ENCODE data around the gene STX2. TPM values are rescaled to one million over a fixed set of nuclear protein-coding genes. Genes with fewer than 3 reads are reported as not detected.

The STX2 gene
- polyA plus RNA-seq, 4 donors, result 22.4 to 36.0 (median 28.5) TPM

DNA sequence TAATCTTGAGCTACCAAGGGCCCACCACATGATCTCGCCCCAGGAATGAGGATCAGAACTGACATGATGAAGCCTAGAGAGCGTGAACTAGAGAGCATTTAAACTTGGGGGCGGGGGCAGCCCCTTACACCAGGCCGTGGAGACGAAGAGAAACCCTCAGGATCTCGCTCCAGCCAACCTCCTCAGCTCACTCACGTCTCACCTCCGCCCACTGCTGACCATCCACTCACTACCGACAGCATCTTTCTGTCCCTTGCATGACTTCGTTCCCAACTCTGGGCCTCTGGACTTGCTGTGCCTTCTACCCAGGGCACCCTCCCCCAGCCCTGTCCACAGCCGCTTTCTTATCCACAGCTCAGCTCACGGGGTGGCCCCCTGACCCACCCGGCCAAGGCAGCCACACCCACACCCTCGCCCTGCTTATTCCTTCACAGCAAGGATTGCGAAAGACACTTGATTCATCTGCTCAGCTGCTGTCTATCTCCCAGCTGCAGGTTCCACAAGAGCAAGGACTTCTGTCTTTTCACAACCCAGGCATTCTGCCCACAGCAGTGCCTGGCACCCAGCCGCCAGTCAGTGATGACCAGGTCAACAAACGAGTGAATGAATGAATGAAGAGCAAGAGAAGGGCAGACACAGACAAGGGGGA is 6.4 kb downstream of the STX2 start:
- no peak for DNase-seq (ENCODE audit: low read depth in 4 of 4, low spot score in 2 of 4)

DNA sequence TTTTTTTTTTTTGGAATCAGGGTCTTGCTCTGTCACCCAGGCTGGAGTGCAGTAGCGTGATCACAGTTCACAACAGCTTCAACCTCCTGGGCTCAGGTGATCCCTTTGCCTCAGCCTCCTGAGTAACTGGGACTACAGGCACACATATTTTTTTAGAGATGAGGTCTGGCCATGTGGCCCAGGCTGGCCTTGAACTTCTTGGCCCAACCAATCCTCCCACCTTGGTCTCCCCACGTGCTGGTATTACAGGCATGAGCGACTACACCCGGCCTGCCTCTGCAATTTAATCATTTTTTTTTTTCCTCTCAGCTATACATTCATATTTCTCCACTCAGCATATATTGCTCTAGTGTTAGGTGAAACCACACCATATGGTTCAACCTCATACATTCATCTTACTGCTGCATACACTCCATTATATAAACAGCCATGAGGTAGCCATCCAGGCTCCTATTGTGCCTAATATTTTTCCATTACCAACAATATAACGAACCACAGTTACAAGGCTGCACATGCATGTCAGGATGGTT is 7.1 kb downstream of the STX2 start:
- no peak for DNase-seq (ENCODE audit: low read depth in 4 of 4, low spot score in 2 of 4)

- no peak for DNase-seq (ENCODE audit: low read depth in 4 of 4, low spot score in 2 of 4)
Measured at GRCh38 chr12:130831246-130831645, 7.8 kb downstream of the STX2 start.

DNA sequence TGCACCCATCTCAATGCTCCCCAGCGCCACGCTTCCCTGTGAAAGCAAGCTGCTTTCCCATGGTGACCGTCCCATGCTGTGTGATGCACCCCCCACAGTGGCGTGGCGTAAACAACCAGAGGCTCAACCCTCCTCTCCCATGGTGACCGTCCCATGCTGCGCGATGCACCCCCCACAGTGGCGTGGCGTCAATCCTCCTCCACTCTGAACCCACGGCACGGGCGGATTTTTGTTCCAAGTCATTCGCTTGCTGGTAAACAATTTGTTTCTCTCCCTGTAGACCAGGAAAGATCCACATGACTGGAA is 8.9 kb downstream of the STX2 start:
- no peak for DNase-seq (ENCODE audit: low read depth in 4 of 4, low spot score in 2 of 4)

DNA sequence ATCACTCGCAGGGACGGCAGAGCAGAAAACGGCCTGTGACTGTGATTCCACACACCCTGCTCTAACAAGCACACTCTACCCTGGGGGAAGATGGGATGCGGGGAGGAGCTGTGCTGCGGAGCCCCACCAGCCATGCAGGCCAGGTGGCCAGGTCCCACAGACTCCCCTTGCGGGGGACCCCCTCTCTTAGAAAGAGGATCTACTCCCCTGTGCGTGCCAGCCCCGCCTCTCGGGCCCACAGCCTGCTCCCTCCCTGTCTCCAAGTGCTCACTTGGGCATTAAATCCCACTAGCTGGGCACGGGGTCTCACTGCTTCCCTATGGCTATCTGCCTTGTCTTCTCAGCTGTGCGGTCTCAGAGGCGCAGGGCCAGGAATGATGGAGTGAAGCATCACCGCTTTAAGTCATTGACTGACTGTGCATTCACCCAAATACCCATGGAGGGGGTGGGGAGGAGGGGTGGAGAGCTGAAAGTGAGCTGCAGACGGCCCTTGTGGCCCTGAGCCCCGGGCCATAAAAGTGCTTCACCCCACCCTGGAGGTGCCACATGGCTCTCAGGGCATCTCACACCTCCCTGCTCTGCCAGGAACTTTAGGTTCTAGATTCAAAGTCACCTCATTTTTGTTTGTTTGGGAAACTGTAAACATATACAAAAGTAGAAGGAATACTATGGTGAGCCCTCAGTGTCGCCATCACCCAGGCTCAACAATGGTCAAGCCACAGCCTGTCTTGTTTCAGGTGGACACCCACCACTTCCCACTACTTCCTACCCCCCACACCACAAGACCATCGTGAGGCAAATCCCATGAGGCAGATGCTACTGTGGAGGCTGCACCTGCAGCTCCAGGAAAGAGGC is 9.4 kb downstream of the STX2 start:
- no peak for DNase-seq (ENCODE audit: low read depth in 4 of 4, low spot score in 2 of 4)

- no peak for DNase-seq (ENCODE audit: low read depth in 4 of 4, low spot score in 2 of 4)
Measured at GRCh38 chr12:130828895-130829294, 10.2 kb downstream of the STX2 start.

DNA sequence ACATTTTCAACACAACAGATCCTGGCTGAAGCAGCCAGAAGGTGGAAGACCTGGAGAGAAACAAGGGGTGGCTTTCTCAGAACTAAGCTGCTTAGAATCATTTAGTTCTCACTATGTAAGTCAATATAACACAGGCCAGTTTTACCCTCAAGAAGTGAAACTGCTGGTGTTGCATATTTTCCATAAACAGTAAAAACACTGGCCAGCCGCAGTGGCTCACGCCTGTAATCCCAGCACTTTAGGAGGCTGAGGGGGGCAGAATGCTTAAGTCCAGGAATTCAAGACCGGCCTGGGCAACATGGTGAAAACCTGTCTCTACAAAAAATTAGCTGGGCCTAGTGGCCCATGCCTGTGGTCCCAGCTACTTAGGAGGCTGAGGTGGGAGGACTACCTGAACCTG is 11.6 kb downstream of the STX2 start:
- no peak for DNase-seq (ENCODE audit: low read depth in 4 of 4, low spot score in 2 of 4)

DNA sequence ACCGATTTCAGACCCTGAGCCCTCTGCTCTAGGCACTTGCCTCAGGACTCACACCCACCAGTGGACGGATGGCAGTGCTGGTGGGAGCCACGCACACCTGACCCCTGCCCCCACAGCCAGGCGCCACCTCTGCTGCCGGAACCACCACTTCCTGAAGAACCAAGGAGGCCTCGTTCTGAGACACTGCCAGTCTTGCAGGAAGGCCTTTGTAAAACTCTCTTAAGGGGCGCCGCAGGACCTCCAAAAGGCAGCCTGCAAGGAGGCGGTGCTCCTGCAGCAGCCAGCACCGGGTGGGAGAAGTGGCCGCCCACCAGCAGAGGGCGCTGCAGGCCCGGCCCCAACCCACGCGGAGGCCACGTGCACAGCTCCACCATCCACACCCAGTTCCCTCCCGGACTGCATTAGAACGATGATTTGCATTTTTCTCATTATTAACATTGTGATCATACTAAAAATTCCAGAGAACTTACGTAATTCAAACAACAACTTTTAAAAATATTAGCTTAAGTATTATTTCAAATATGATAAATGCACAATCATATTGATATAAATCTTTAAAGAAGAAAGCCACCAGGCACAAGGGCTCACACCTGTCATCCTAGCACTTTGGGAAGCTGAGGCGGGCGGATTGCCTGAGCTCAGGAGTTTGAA is 12.8 kb downstream of the STX2 start:
- DNase-seq (ENCODE audit: low read depth in 4 of 4, low spot score in 2 of 4), result no peak

DNA sequence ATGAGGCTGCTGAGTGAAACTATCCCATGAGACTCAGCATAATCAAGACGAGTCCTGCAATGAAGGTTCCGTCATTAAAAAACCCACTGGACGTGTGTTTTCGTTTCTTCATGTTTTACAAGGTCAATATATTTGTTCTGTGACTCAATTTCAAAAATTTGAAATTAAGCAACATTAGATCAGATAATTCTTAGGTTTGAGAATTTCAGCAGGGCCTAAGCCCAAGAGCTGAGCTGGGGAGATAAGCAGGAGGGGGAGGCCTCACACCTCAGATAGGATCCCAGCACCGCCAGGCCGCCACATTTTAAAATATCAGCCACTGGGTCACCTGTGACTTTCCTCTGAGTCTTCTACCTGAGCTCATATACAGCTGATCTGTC is 13.3 kb downstream of the STX2 start:
- no peak for DNase-seq (ENCODE audit: low read depth in 4 of 4, low spot score in 2 of 4)

GRCh38 chr12:130819681-130820080 is 19.4 kb downstream of the STX2 start:
- no peak for DNase-seq (ENCODE audit: low read depth in 4 of 4, low spot score in 2 of 4)

- peak in 1 of 4 donors; percentile 31 for DNase-seq (ENCODE audit: low read depth in 4 of 4, low spot score in 2 of 4)
Measured at GRCh38 chr12:130818635-130819576, 20.1 kb downstream of the STX2 start.

DNA sequence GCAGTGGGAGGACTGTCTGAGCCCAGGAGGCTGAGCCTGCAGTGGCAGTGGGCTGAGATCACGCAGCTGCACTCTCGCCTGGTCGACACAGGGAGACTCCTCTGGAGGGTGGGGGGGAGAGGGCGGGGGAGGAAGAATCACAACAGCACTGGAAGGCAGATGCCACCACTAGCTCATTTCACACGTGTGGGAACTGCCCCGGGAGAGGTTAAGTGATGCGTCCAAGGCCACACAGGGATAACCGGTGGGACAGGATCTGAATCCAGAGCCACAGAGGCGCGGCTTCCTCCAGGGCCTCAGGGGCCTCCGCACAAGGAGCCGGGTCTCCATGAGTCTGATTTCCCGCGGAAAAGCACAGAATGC is 20.8 kb downstream of the STX2 start:
- DNase-seq (ENCODE audit: low read depth in 4 of 4, low spot score in 2 of 4), result no peak

DNA sequence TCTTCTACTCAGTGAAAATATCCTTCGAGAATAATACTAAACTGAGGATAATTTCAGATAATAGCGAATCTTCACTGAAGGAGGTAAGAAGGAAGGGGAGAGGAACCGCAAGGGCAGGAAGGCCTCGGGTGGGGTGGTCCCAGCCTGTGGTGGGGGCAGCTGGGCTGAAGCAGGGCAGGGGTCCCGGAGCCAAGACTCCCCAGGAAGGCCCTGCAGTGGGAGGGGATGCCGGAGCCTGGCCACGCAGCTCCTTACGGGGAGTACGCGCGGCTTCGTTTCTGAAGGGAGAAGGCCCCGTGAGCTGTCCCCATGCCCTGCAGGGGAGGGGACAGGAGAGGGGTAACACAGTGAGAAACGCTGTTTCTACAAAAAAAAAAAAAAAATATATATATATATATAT is 21.2 kb downstream of the STX2 start:
- DNase-seq (ENCODE audit: low read depth in 4 of 4, low spot score in 2 of 4), result no peak

DNA sequence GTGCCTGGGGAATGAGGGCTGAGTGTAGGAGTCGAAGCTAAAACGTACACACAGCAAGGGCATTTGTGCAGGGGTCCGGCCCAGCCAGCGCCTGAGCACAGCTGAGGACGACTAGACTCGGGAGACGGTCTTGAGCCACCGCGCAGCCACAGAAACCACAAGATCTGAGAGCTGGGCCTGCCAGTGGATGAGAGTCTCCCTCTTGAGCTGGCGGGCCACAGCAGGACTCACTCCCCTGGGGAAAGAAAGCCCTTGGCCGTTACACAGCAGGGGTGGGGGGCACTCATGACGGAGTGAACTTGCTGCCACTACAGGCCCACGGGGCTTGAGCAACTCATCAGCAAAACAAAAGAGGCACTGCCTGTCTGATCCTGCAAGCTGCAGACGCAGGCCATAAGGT is 23.0 kb downstream of the STX2 start:
- no peak for DNase-seq (ENCODE audit: low read depth in 4 of 4, low spot score in 2 of 4)

- DNase-seq (ENCODE audit: low read depth in 4 of 4, low spot score in 2 of 4), result no peak
Measured at GRCh38 chr12:130815028-130815741, 23.9 kb downstream of the STX2 start.

DNA sequence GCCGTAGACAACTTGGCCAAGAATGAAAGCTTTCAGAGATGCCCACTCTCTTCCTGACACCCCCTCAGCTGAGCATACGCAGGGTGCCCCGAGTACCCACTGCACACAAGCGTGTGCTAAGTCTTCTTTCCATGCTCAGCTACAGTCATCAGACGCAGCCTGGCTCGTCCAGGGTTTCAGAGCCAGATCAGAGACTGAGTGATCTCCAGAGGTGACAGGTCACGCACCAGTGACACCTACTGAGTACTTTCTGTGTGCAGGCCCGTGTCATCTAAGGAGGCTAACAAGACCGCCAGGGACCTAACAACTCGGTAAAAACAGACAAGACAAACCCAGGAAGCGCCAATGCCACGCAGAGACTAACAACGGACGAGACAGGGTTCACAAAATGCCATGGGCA is 25.1 kb downstream of the STX2 start:
- DNase-seq (ENCODE audit: low read depth in 4 of 4, low spot score in 2 of 4), result no peak

DNA sequence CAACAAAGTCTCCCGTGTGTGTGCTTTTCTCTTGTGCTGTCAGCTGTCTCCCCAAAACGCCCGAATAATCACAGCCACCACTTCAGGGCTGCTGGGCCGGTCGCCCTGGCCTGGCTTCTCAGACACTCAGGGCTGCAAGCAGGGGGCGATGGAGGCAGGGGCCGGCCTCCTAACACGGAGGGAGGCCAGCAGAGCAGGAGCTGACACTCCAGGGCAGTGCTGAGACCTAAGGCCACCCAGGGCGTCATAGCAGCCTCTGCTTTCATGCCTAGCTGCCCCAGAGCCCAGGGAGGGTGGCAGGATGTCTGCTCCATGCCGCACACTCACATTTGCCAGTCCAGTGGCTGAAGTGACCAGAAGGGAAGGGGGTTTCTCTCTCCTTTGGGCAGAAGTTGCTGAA is 25.6 kb downstream of the STX2 start:
- no peak for DNase-seq (ENCODE audit: low read depth in 4 of 4, low spot score in 2 of 4)

DNA sequence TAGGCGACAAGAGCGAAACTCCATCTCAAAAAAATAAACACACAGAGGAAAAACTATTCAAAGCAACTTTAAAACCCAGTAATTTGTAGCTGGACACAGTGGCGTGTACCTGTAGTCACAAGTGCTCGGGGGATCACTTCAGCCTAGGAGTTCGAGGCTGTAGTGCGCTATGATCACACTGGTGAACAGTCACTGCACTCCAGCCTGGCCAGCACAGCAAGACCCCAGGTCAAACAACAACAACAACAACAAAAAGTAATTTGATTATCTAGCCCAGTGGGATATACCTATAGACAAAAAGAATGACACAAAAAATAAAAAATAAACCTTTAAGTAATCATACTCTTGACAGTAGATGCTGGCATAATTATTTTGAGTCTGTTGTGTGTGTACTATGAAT is 29.3 kb downstream of the STX2 start:
- no peak for DNase-seq (ENCODE audit: low read depth in 4 of 4, low spot score in 2 of 4)

DNA sequence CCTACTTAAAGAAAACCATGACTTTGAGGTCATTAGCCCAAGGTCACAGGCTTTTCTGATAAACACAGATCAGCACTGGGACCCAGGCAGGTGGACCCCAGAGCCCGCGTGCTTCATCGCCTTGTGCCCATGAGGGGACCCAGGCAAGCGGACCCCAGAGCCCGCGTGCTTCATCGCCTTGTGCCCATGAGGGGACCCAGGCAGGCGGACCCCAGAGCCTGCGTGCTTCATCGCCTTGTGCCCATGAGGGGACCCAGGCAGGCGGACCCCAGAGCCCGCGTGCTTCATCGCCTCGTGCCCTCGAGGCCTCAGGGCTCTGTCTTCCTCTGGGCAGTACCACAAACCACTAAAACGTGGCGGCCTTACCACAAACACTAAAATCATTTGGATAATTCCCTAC is 31.7 kb downstream of the STX2 start:
- DNase-seq (ENCODE audit: low read depth in 4 of 4, low spot score in 2 of 4), result no peak

DNA sequence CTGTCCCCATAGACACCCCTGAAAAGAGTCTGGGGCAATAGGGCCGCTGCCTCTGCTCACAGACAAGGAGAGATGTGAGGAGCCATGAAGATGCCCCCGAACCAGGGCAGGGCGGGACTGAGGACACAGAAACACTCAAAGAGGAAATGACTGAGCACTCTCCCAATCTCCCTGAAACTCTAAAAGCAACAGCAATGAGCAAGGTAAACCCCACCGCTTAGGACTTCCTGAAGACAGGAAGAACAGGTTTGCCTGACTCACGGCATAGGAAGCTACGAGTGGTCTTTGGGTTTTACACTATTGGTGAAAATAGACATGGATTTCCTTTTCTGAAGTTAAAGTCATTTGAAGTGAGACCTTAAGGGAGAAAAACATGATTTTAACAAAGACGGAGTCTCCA is 32.5 kb downstream of the STX2 start:
- no peak for DNase-seq (ENCODE audit: low read depth in 4 of 4, low spot score in 2 of 4)
